ENCODE results near the gene ZNF398.

ZNF398 gene

DNA sequence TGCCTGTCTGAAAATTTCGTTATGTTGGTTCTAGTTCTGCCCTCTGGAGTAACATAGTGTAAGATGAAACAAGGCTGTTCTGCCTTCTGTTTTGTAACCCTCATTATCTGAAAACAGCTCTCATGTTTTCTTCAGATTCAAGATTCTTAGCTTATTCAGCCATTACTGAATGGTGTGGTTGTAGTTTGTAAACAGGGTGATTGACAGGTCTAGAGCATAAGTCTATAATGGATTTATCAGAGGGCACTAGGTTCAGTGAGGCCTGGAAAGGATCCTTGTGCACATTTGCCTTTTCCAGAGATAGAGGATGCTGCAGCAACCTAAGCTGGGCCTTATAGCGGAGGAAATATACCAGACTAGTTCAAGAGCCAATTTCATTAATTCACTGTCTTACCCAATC lies 6.1 kb downstream of the ZNF398 start:
- no peak for DNase-seq

GRCh38 chr7:149154056-149154455 lies 6.8 kb downstream of the ZNF398 start:
- no peak for DNase-seq

GRCh38 chr7:149156898-149157297 lies 9.6 kb downstream of the ZNF398 start:
- no peak for DNase-seq

- no peak for DNase-seq
Observed at GRCh38 chr7:149161241-149161848, 14.1 kb downstream of the ZNF398 start.

DNA sequence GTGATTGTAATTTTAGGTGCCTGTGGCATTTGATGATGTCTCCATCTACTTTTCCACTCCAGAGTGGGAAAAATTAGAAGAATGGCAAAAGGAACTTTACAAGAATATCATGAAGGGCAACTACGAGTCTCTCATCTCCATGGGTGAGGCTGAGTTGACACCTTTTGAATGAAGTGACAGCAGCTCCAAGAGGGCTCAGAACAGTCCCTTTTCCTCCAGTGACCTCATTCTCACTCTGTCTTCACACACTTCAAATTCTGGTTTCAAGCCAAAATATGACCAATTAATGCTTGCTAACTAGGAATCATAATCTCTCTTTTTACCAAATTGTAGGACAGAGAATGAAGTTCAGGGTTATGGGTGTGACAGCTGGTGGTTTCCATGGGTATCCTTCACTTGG lies 18.9 kb downstream of the ZNF398 start:
- no peak for DNase-seq

DNA sequence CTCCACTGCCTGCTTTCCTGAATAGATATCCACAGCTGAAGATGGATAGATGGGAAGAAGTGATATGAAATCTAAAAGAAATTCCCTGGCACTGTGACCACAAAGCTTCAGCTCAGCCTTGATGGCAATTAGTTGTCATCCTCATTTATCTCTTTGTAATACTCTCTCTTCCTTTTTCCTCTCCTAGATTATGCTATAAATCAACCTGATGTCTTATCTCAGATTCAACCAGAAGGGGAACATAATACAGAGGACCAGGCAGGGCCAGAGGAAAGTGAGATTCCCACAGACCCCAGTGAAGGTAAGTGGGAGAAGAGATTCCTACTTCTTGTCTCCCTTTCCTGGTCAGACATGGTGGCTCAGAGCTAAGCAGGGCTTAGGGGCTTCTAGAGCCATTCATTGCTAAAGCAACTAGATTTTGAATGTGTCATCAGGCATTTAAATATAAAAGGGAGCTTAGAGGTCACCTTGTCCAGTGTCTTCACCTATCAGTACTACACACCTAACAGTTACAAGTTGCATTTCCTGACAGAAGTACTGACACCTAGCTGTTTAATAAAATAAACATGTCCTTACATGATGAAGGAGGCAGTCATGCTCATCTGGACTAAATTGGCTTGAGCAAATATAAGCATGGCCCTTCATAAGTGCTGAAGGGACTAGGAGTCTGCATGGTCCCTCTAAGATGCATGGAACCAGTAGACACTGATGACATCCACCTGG lies 19.5 kb downstream of the ZNF398 start:
- DNase-seq = no peak

DNA sequence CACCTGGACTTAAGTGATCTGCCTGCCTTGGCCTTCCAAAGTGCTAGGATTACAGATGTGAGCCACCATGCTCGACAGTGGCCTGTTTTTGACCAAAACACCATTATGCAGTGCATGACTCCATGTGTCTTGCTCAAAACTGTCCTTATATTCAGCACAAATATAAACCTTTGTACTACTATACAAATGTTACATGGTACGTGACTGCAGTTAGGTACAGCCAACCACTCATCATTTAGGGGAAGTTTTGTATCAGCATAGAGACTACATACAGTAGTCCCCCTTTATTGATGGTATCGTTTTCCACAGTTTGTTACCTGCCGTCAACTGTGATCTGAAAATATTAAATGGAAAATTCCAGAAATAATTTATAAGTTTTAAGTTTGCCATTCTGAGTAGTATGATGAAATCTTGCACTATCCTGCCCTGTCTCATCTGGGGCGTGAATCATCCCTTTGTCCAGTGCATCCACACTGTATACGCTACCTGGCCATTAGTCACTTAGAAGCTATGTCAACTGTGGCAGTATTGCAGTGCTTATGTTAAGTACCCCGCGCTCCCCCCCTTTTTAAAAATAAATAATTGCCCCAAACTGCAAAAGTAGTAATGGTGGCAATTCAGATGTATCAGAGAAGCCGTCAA lies 24.8 kb downstream of the ZNF398 start:
- DNase-seq = no peak

DNA sequence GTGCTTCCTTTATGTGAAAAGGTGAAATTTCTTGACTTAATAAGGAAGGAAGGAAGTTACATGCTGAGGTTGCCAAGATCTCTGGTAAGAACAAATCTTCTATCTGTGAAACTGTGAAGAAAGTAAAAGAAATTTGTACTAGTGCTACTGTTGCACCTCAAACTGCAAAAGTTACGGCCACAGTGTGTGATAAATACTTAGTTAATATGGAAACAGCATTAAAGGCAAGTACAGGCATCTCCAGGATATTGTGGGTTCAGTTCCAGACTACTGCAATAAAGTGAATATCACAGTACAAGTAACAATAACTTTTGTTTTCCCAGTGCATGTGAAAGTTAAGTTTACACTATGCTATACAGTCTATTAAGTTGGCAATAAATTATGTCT lies 25.3 kb downstream of the ZNF398 start:
- no peak for DNase-seq

GRCh38 chr7:149175150-149175549 lies 27.9 kb downstream of the ZNF398 start:
- no peak for DNase-seq

GRCh38 chr7:149179241-149179640 lies 32.0 kb downstream of the ZNF398 start:
- DNase-seq = no peak

DNA sequence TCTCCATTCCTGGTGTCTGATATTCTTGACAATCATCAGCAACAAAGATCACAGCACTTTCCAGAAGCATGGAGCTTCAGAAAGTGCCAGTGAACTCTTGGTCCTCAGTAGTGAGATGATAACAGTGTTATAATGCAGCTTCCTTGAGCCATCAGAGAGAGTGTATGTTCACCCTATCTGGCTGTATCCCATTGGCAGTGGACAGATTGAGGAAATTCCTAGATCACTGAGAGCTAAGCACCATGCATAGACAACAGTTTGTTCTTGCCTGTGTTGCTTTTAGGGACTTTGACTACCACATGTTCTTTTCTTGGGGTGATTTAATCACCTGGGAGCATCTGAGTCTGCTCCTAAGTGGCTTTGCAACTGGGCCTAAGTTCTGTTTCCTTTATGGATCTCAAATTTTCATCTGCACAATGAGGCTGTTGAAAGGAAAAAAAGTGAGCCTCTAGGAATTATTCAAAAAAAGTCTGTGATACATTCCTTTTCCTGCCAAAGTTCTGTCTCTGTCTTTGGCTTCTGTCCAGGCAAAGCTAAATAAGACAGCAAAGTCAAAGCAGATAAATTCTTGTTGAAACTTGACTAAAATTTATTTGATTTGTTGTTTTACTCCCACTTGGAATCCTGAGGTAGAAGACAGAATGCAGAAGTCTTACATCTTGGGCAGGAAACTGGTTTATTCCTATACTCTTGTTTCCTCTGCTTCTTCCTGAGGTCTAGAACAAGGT lies 33.6 kb downstream of the ZNF398 start:
- no peak for DNase-seq

DNA sequence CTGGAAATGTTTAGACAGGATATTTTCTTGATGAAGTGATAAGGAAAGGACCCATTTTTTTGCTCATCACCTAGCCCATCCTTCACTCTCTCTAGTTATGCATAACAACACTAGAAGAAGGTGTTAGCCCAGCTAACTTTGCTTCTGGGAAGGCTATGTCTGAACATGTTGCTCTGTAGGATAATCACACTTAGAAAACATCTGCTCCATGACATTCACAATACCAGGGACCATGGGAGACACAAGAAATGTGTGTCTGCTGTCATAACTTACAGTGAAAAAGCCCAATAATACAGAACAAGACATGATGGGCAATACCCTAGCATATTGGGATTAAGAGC lies 34.2 kb downstream of the ZNF398 start:
- no peak for DNase-seq

GRCh38 chr7:149184274-149184673 lies 37.0 kb downstream of the ZNF398 start:
- DNase-seq = no peak

DNA sequence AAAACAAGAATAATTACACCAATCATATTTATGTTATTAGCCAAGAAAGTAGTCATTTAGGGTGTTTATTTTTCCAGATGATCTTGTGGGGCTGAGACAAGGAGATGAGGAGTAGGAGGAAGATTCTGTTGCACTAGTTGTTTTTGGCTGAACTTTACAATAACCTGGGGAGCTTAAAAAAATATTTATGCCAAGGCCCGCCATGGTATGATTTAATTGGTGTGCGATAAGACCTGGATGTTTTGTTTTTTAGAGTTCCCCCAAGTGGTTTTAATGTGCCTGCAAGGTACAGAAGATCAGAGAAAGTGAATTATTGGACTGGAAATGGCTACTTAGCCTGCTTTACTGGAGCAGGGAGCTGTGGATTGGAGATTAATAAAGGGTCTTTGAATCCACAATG lies 41.0 kb downstream of the ZNF398 start:
- no peak for DNase-seq

GRCh38 chr7:149188637-149189259 lies 41.5 kb downstream of the ZNF398 start:
- no peak for DNase-seq

- DNase-seq = no peak
Observed at GRCh38 chr7:149191851-149192250, 44.6 kb downstream of the ZNF398 start.

GRCh38 chr7:149194799-149195179 lies 47.5 kb downstream of the ZNF398 start:
- DNase-seq = no peak

DNA sequence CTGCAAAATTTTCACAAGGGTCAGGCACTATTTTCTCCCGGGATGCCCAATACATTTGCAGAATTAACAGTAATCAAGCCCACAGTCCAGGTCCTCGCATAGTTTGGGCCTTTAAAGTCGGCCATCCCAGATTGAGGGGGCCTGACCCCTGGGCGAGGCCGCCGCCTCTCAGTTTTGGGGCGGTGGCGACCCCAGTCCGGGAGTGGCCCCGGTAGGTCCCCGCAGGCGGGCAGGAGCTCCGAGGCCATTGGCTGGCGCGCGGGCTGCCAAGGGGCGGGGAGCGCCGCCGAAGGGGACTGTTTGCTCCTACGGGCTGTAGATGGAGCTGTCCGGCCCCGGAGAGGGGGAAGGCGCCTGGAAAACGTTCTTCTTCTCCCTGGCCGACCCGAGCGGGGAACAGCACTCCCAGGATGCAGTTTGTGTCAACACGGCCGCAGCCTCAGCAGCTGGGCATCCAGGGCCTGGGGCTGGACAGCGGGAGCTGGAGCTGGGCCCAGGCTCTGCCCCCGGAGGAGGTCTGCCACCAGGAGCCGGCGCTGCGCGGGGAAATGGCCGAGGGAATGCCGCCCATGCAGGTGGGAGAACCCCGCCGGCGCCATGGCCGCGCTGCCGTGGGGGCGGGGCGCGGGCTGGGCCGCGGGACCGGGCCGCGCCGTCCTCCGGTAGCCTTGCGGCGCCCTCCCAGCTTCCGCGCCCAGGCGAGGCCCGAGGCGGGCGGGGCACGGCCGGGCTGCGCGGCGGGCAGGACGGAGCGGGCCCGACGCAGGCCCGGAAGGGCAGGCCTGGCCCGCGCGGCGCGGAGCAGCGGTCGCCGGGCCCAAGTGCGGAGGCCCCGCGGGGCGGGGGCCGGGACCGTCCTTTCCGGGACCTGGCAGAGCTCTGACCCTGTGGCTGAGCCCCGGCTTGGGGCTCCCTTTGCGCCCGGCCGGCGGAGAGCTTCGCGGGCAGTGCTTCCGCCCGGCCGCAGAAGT lies 48.2 kb downstream of the ZNF398 start, which contains the start of gene ZNF282:
ZNF282 (plus strand) TSS at position 367 of the 971 bp plus-strand sequence; CDS start at position 411, 44 bp downstream.
- peak; percentile 85 for DNase-seq

DNA sequence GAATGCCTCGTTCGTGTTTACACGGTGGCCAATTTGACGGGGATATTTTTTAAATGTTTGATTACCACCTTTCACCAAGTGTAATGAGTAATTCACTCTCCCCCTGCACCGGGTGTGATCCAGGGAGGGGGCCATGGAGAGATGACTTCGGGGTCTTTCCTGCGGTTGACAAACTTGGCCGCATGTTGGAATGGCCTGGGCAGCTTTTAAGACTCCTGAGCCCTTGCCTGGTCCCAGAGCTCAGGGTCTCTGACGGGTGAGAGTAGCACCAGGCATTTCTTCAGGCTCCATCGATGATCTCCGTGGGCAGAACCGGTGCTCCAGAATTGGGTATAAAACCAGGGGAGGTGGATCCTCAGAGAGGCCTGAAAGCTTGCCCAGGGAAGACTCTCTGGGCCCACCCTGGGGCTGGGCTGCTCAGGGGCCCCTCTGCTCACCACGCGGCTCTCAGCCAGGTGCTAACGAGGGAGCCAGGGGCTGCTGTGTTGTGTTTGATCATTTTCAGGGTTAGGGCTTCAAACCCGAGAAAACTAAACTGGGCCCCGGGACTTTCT lies 49.0 kb downstream of the ZNF398 start:
- DNase-seq = no peak

- DNase-seq = no peak
Observed at GRCh38 chr7:149196705-149197171, 49.5 kb downstream of the ZNF398 start.

- DNase-seq = no peak
Observed at GRCh38 chr7:149197675-149198074, 50.4 kb downstream of the ZNF398 start.

All from NCI-H774 (cell line).